Cardiac muscle cell (in vitro differentiated cells and primary cell): ENCODE results near the gene HMGCS2. TPM values are rescaled to one million over a fixed set of nuclear protein-coding genes. Genes with fewer than 3 reads are reported as not detected.

Experiments used
- DNase-seq, 2 donors: peaks; one replicate each; pipeline versions ENCODE4 v3.0.0 to v3.0.0-alpha.2; 2010 to 2017; ENCODE audit warnings: low read depth in 1 of 2, low spot score in 1 of 2
- H3K27ac ChIP-seq: fragments of 200-600 bp; sonication (generic); 2 replicates; pipeline ENCODE4 v1.5.1; 2016
- H3K27me3 ChIP-seq: fragments of 200-600 bp; sonication (generic); 2 replicates; pipeline ENCODE4 v1.6.0; 2016; ENCODE audit warnings: control low read depth
- H3K36me3 ChIP-seq: fragments of 200-600 bp; sonication (generic); 2 replicates; pipeline ENCODE4 v1.5.1; 2016; ENCODE audit warnings: control low read depth
- H3K4me1 ChIP-seq: fragments of 200-600 bp; sonication (generic); 2 replicates; pipeline ENCODE4 v1.8.1; 2017; ENCODE audit warnings: low read depth, mild to moderate bottlenecking, mixed run types
- H3K4me3 ChIP-seq: fragments of 200-600 bp; sonication (generic); 2 replicates; pipeline ENCODE4 v1.5.1; 2016; ENCODE audit warnings: mild to moderate bottlenecking
- H3K9me3 ChIP-seq: fragments of 200-600 bp; sonication (generic); 2 replicates; pipeline ENCODE4 v1.5.1; 2017; ENCODE audit warnings: low read depth, mild to moderate bottlenecking, control low read depth
- CTCF ChIP-seq: IDR thresholded peaks from 2 replicates; pipeline ENCODE4 v1.5.1; 2012; ENCODE audit warnings: low read depth, mild to moderate bottlenecking, low read length
- polyA plus RNA-seq: library from polyadenylated mRNA; unstranded; fragments of >200 nt; fragmentation: Nextera tagmentation; extraction: Ambion mirVana; gene quantifications from 2 replicates; pipeline ENCODE4 v1.2.1, GENCODE V29; 2016
- total RNA-seq: library from RNA; depleted of rRNA; stranded (reverse); fragments of >200 nt; gene quantifications from 2 replicates; pipeline ENCODE4 v1.2.3, GENCODE V29; 2016

Gene HMGCS2
- total and polyA plus RNA-seq, 2 experiments from 2014 or later, result 0.15 TPM; not detected in 1

GRCh38 chr1:119774746-119775490 is 6.2 kb upstream of the HMGCS2 start:
- no peak for TF ChIP-seq CTCF
- no peak overlapping the region for H3K27ac ChIP-seq
- peaks cover 22% of the 10 kb centered on the region for H3K4me1 ChIP-seq
- no peak for DNase-seq
- no peaks in the 10 kb centered on the region for H3K36me3 ChIP-seq
- no peaks in the 10 kb centered on the region for H3K27me3 ChIP-seq
- H3K4me3 ChIP-seq, result no peak overlapping the region
- no peaks in the 10 kb centered on the region for H3K9me3 ChIP-seq

- H3K4me3 ChIP-seq, result no peak overlapping the region
- H3K9me3 ChIP-seq, result no peaks in the 10 kb centered on the region
- peak overlapping the region; percentile 21 for H3K27ac ChIP-seq
- TF ChIP-seq CTCF, result no peak
- DNase-seq, result peak; percentile 59 to 78
- no peaks in the 10 kb centered on the region for H3K27me3 ChIP-seq
- peaks cover 22% of the 10 kb centered on the region for H3K4me1 ChIP-seq
- H3K36me3 ChIP-seq, result no peaks in the 10 kb centered on the region
Observed at GRCh38 chr1:119773711-119774241, 5.1 kb upstream of the HMGCS2 start.

- H3K36me3 ChIP-seq, result no peaks in the 10 kb centered on the region
- no peak for DNase-seq
- no peaks in the 10 kb centered on the region for H3K27me3 ChIP-seq
- peaks cover 22% of the 10 kb centered on the region for H3K4me1 ChIP-seq
- no peak overlapping the region for H3K4me3 ChIP-seq
- no peaks in the 10 kb centered on the region for H3K9me3 ChIP-seq
- TF ChIP-seq CTCF, result no peak
- no peak overlapping the region for H3K27ac ChIP-seq
Observed at GRCh38 chr1:119772298-119772697, 3.6 kb upstream of the HMGCS2 start.

- Histone ChIP-seq H3K36me3 (no peaks in the 10 kb centered on the region), H3K4me1 (peaks cover 22% of the 10 kb centered on the region), H3K9me3 (no peaks in the 10 kb centered on the region), H3K27ac (no peak overlapping the region), H3K4me3 (no peak overlapping the region), H3K27me3 (no peaks in the 10 kb centered on the region)
- TF ChIP-seq CTCF, result no peak
- DNase-seq, result no peak
Observed at GRCh38 chr1:119771770-119772169, 3.1 kb upstream of the HMGCS2 start.

GRCh38 chr1:119771016-119771415 is 2.3 kb upstream of the HMGCS2 start:
- peak; percentile 32 to 43 for DNase-seq
- no peak for TF ChIP-seq CTCF
- peaks cover 25% of the 10 kb centered on the region for H3K4me1 ChIP-seq
- H3K36me3 ChIP-seq, result no peaks in the 10 kb centered on the region
- H3K9me3 ChIP-seq, result no peaks in the 10 kb centered on the region
- no peaks in the 10 kb centered on the region for H3K27me3 ChIP-seq
- H3K4me3 ChIP-seq, result no peak overlapping the region
- H3K27ac ChIP-seq, result no peak overlapping the region
